Medulla oblongata (tissue), 1 donor: ENCODE results near the gene TNPO2.

Experiments used
- DNase-seq: peaks from one replicate; pipeline ENCODE4 v3.0.0-alpha.2; 2015; ENCODE audit errors: extremely low spot score

TNPO2 gene

GRCh38 chr19:12676384-12676792 is 47.3 kb downstream of the TNPO2 start:
- DNase-seq: peak; percentile 68

GRCh38 chr19:12675940-12676339 is 47.8 kb downstream of the TNPO2 start:
- no peak for DNase-seq

- DNase-seq: no peak
These were observed 48.3 kb downstream of the TNPO2 start for GRCh38 chr19:12675399-12675798.

- no peak for DNase-seq
These were observed 51.0 kb downstream of the TNPO2 start for GRCh38 chr19:12672744-12673143.

- no peak for DNase-seq
These were observed 53.4 kb downstream of the TNPO2 start for GRCh38 chr19:12670159-12670928.

GRCh38 chr19:12669270-12670158 is 54.2 kb downstream of the TNPO2 start:
- peak; percentile 91 for DNase-seq

- peak; percentile 38 for DNase-seq
These were observed 54.8 kb downstream of the TNPO2 start for GRCh38 chr19:12668932-12669269.

- no peak for DNase-seq
These were observed 55.4 kb downstream of the TNPO2 start for GRCh38 chr19:12668346-12668745.

GRCh38 chr19:12667731-12668302 is 55.9 kb downstream of the TNPO2 start:
- DNase-seq: no peak

- peak; percentile 87 for DNase-seq
These were observed 57.3 kb downstream of the TNPO2 start, which contains the start of the genes MAN2B1 and WDR83 for GRCh38 chr19:12666265-12667048. TSS of gene MAN2B1 (minus strand) at chr19:12666742. CDS start at chr19:12666701, 41 bp downstream. TSS of gene WDR83 (plus strand) at chr19:12666807. CDS start at chr19:12669791, 2,984 bp downstream.

- no peak for DNase-seq
These were observed 58.0 kb downstream of the TNPO2 start for GRCh38 chr19:12665671-12666264.

GRCh38 chr19:12665281-12665573 is 58.5 kb downstream of the TNPO2 start:
- peak; percentile 61 for DNase-seq

GRCh38 chr19:12664406-12665280 is 59.1 kb downstream of the TNPO2 start:
- no peak for DNase-seq

- peak; percentile 45 for DNase-seq
These were observed 62.8 kb downstream of the TNPO2 start for GRCh38 chr19:12660980-12661379.

- DNase-seq: no peak
These were observed 65.8 kb downstream of the TNPO2 start for GRCh38 chr19:12657966-12658365.

- no peak for DNase-seq
These were observed 66.7 kb downstream of the TNPO2 start for GRCh38 chr19:12656899-12657571.

GRCh38 chr19:12655546-12655945 is 68.2 kb downstream of the TNPO2 start:
- DNase-seq: no peak

- no peak for DNase-seq
These were observed 71.5 kb downstream of the TNPO2 start for GRCh38 chr19:12652219-12652618.

GRCh38 chr19:12649941-12650340 is 73.8 kb downstream of the TNPO2 start:
- DNase-seq: no peak
